HG02588 (cell line): ENCODE measurements around the gene NT5C1B.

Experiments used
- ATAC-seq: cut with Tn5 transposase; IDR thresholded peaks from one replicate; pipeline ENCODE4 v1.9.1; 2021; ENCODE audit warnings: mild to moderate bottlenecking, moderate library complexity; ENCODE audit not compliant: unreplicated experiment

Gene NT5C1B

GRCh38 chr2:18552351-18553077 lies 36.9 kb downstream of the NT5C1B start:
- ATAC-seq, result no peak

- no peak for ATAC-seq
Observed at GRCh38 chr2:18551623-18552022, 37.7 kb downstream of the NT5C1B start.

- no peak for ATAC-seq
Observed at GRCh38 chr2:18551169-18551568, 38.2 kb downstream of the NT5C1B start.

- ATAC-seq, result no peak
Observed at GRCh38 chr2:18550433-18550832, 38.9 kb downstream of the NT5C1B start.

- ATAC-seq, result no peak
Observed at GRCh38 chr2:18549083-18549482, 40.3 kb downstream of the NT5C1B start.

- no peak for ATAC-seq
Observed at GRCh38 chr2:18548621-18549020, 40.7 kb downstream of the NT5C1B start.

- ATAC-seq, result no peak
Observed at GRCh38 chr2:18546567-18546966, 42.8 kb downstream of the NT5C1B start.

GRCh38 chr2:18545384-18545783 lies 44.0 kb downstream of the NT5C1B start:
- no peak for ATAC-seq

GRCh38 chr2:18544171-18544570 lies 45.2 kb downstream of the NT5C1B start:
- ATAC-seq, result no peak

GRCh38 chr2:18540872-18541271 lies 48.5 kb downstream of the NT5C1B start:
- no peak for ATAC-seq

- no peak for ATAC-seq
Observed at GRCh38 chr2:18536697-18537096, 52.7 kb downstream of the NT5C1B start.

GRCh38 chr2:18536100-18536499 lies 53.3 kb downstream of the NT5C1B start:
- ATAC-seq, result no peak

GRCh38 chr2:18531194-18531593 lies 58.2 kb downstream of the NT5C1B start:
- ATAC-seq, result no peak

GRCh38 chr2:18527822-18528221 lies 61.5 kb downstream of the NT5C1B start:
- no peak for ATAC-seq

- no peak for ATAC-seq
Observed at GRCh38 chr2:18527326-18527725, 62.0 kb downstream of the NT5C1B start.

GRCh38 chr2:18526429-18526828 lies 62.9 kb downstream of the NT5C1B start:
- no peak for ATAC-seq

- ATAC-seq, result no peak
Observed at GRCh38 chr2:18525852-18526251, 63.5 kb downstream of the NT5C1B start.

GRCh38 chr2:18525236-18525635 lies 64.1 kb downstream of the NT5C1B start:
- ATAC-seq, result no peak

- no peak for ATAC-seq
Observed at GRCh38 chr2:18522484-18523146, 66.8 kb downstream of the NT5C1B start.

- ATAC-seq, result peak; percentile 80
Observed at GRCh38 chr2:18520451-18521425, 68.6 kb downstream of the NT5C1B start.

- no peak for ATAC-seq
Observed at GRCh38 chr2:18519914-18520450, 69.4 kb downstream of the NT5C1B start.
